GM19099 (cell line): Measurements from ENCODE around the gene GRK5.

Source experiments
- POLR2A ChIP-seq: IDR thresholded peaks from 3 replicates; pipeline ENCODE4 v1.6.1; 2011; ENCODE audit warnings: low read depth; ENCODE audit not compliant: insufficient read length; ENCODE audit errors: extremely low read depth

GRK5 gene

GRCh38 chr10:119290301-119291048 lies 83.1 kb downstream of the GRK5 start:
- no peak for TF ChIP-seq POLR2A

GRCh38 chr10:119291223-119291900 lies 84.0 kb downstream of the GRK5 start:
- TF ChIP-seq POLR2A: no peak

- TF ChIP-seq POLR2A: no peak
Observed at GRCh38 chr10:119292968-119293760, 85.8 kb downstream of the GRK5 start.

GRCh38 chr10:119296703-119297102 lies 89.3 kb downstream of the GRK5 start:
- no peak for TF ChIP-seq POLR2A

GRCh38 chr10:119297207-119297968 lies 90.0 kb downstream of the GRK5 start:
- no peak for TF ChIP-seq POLR2A

GRCh38 chr10:119298810-119299209 lies 91.4 kb downstream of the GRK5 start:
- TF ChIP-seq POLR2A: no peak

- TF ChIP-seq POLR2A: no peak
Observed at GRCh38 chr10:119299531-119299930, 92.2 kb downstream of the GRK5 start.

- no peak for TF ChIP-seq POLR2A
Observed at GRCh38 chr10:119301397-119301796, 94.0 kb downstream of the GRK5 start.

- no peak for TF ChIP-seq POLR2A
Observed at GRCh38 chr10:119302172-119302571, 94.8 kb downstream of the GRK5 start.

GRCh38 chr10:119302591-119303253 lies 95.4 kb downstream of the GRK5 start:
- no peak for TF ChIP-seq POLR2A

- no peak for TF ChIP-seq POLR2A
Observed at GRCh38 chr10:119303886-119304285, 96.5 kb downstream of the GRK5 start.

GRCh38 chr10:119304541-119304940 lies 97.2 kb downstream of the GRK5 start:
- TF ChIP-seq POLR2A: no peak

GRCh38 chr10:119305860-119306513 lies 98.6 kb downstream of the GRK5 start:
- peak; percentile 49 for TF ChIP-seq POLR2A

GRCh38 chr10:119306514-119306951 lies 99.2 kb downstream of the GRK5 start:
- TF ChIP-seq POLR2A: peak; percentile 61
